ENCODE data around the gene FAM3B. TPM values are rescaled to one million over a fixed set of nuclear protein-coding genes. Genes with fewer than 3 reads are reported as not detected.

The FAM3B gene
- total RNA-seq, 1 experiment from 2014 or later: 0.71 TPM

DNA sequence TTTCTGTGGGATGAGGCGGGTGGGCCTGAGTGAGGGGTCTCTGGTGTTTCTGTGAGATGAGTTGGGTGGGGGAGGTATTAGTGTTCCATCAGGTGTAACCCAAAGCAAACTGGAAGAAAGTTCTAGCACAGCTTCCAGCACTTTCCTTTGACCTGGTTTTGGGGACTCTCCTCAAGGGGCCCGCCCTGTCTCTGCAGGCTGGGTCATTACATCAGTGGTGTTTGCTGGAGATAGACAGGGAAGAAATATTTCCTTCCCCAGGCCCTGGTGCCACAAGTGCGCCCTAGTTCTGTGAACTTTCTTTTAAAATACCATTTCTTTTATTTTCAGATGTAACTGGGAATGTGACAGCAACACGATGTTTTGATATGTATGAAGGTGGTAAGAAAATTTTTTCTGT, 28.8 kb downstream of the FAM3B start:
- H3K9me3 Mint-ChIP-seq (ENCODE audit: low read depth, unreplicated experiment): no peaks in the 10 kb centered on the region
- no peak for TF ChIP-seq CTCF (IDR thresholded peaks at IDR 0.05; ENCODE audit: unreplicated experiment)
- H3K4me1 Mint-ChIP-seq (ENCODE audit: low read depth, unreplicated experiment): peaks cover under 1% of the 10 kb centered on the region
- peaks cover 15% of the 10 kb centered on the region for H3K27me3 Mint-ChIP-seq (ENCODE audit: unreplicated experiment)
- BruUV-seq (replicated peaks): no TSS peak
- H3K36me3 Mint-ChIP-seq (ENCODE audit: insufficient read depth, unreplicated experiment): no peaks in the 10 kb centered on the region
- CTCF ChIA-PET: no interaction called here
- H3K27ac Mint-ChIP-seq (ENCODE audit: unreplicated experiment): no peak overlapping the region
- no peak overlapping the region for H3K4me3 Mint-ChIP-seq (ENCODE audit: low read depth, unreplicated experiment)
- intact Hi-C loops (cut with micrococcal nuclease; ENCODE audit: unreplicated experiment): no loop called here
- DNase-seq: no peak

DNA sequence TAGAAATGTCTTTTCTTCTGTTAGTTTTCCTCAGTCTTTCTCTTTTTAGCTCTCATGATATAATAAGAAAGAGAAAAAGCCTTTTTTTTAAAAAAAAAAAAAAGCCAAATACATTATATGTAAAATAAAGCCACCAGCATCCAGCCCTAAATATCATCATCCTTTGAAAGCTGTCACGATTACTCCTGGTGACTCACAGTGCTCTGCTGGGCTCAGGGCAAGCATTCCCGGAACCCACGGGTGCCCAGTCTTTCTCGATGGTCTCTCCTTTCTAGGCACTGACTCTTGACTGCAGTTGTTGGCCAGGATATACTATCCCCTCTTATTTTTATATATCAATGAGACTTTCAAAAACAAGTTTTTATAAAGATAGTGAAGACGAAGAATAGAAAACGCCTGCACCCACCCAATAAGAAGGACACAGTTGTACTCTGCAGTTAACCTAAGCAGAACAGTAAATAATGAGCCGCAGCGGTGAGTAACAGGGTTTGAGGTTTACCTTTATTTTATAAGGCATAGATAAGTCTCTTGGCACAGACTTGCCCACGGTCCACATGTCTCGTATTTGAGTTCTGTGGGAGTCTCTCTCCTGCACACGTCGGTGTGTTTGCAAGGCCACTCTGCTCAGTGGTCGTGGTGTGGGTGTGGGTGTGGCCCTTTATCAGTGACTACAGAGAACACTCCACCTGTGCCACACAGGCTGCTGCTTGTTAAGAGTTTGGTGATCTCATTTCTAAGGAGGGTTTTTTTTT, 29.5 kb downstream of the FAM3B start:
- no peak overlapping the region for H3K4me3 Mint-ChIP-seq (ENCODE audit: low read depth, unreplicated experiment)
- H3K4me1 Mint-ChIP-seq (ENCODE audit: low read depth, unreplicated experiment): peaks cover 8% of the 10 kb centered on the region
- H3K27me3 Mint-ChIP-seq (ENCODE audit: unreplicated experiment): peaks cover 15% of the 10 kb centered on the region
- no TSS peak for BruUV-seq (replicated peaks)
- intact Hi-C loops (cut with micrococcal nuclease; ENCODE audit: unreplicated experiment): no loop called here
- H3K27ac Mint-ChIP-seq (ENCODE audit: unreplicated experiment): no peak overlapping the region
- CTCF ChIA-PET: no interaction called here
- no peaks in the 10 kb centered on the region for H3K36me3 Mint-ChIP-seq (ENCODE audit: insufficient read depth, unreplicated experiment)
- TF ChIP-seq CTCF (IDR thresholded peaks at IDR 0.05; ENCODE audit: unreplicated experiment): no peak
- DNase-seq: no peak
- H3K9me3 Mint-ChIP-seq (ENCODE audit: low read depth, unreplicated experiment): no peaks in the 10 kb centered on the region

GRCh38 chr21:41346758-41347157, 30.2 kb downstream of the FAM3B start:
- no peaks in the 10 kb centered on the region for H3K9me3 Mint-ChIP-seq (ENCODE audit: low read depth, unreplicated experiment)
- H3K4me1 Mint-ChIP-seq (ENCODE audit: low read depth, unreplicated experiment): peaks cover 12% of the 10 kb centered on the region
- TF ChIP-seq CTCF (IDR thresholded peaks at IDR 0.05; ENCODE audit: unreplicated experiment): no peak
- DNase-seq: no peak
- no peaks in the 10 kb centered on the region for H3K36me3 Mint-ChIP-seq (ENCODE audit: insufficient read depth, unreplicated experiment)
- H3K4me3 Mint-ChIP-seq (ENCODE audit: low read depth, unreplicated experiment): no peak overlapping the region
- intact Hi-C loops (cut with micrococcal nuclease; ENCODE audit: unreplicated experiment): no loop called here
- H3K27ac Mint-ChIP-seq (ENCODE audit: unreplicated experiment): no peak overlapping the region
- CTCF ChIA-PET: no interaction called here
- H3K27me3 Mint-ChIP-seq (ENCODE audit: unreplicated experiment): peaks cover 13% of the 10 kb centered on the region
- BruUV-seq (replicated peaks): no TSS peak

DNA sequence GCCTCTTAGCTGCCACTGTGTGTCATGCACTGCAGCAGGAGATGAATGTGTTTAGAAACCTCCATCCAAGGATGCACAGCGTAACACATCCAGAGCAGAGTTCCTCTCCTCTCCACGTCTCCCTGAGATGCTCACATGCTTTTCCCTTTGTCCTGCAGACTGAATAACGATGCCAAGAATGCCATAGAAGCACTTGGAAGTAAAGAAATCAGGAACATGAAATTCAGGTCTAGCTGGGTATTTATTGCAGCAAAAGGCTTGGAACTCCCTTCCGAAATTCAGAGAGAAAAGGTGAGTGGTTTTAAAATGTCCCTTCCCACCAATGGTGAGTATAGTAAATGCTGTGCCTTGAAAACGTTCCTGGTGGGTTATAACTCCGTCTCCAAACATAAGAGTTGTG, 31.8 kb downstream of the FAM3B start:
- H3K36me3 Mint-ChIP-seq (ENCODE audit: insufficient read depth, unreplicated experiment): no peaks in the 10 kb centered on the region
- H3K4me1 Mint-ChIP-seq (ENCODE audit: low read depth, unreplicated experiment): peaks cover 12% of the 10 kb centered on the region
- CTCF ChIA-PET: no interaction called here
- intact Hi-C loops (cut with micrococcal nuclease; ENCODE audit: unreplicated experiment): no loop called here
- no peak overlapping the region for H3K27ac Mint-ChIP-seq (ENCODE audit: unreplicated experiment)
- DNase-seq: no peak
- no peak for TF ChIP-seq CTCF (IDR thresholded peaks at IDR 0.05; ENCODE audit: unreplicated experiment)
- no peaks in the 10 kb centered on the region for H3K9me3 Mint-ChIP-seq (ENCODE audit: low read depth, unreplicated experiment)
- no peak overlapping the region for H3K4me3 Mint-ChIP-seq (ENCODE audit: low read depth, unreplicated experiment)
- no TSS peak for BruUV-seq (replicated peaks)
- no peaks in the 10 kb centered on the region for H3K27me3 Mint-ChIP-seq (ENCODE audit: unreplicated experiment)
